Epithelial cell of esophagus (primary cell): ENCODE data around the gene KRTAP10-3.

Source experiments
- DNase-seq: peaks from one replicate; pipeline ENCODE4 v3.0.0; 2010; ENCODE audit warnings: low read depth
- H3K4me3 ChIP-seq: 2 replicates; pipeline ENCODE4 v1.5.1; 2011; ENCODE audit warnings: mild to moderate bottlenecking, low read length, control low read depth
- CTCF ChIP-seq: IDR thresholded peaks from 2 replicates; pipeline ENCODE4 v1.5.1; 2011; ENCODE audit warnings: low read depth, mild to moderate bottlenecking, low read length, control low read depth, inconsistent platforms; ENCODE audit not compliant: insufficient read depth; ENCODE audit errors: missing control alignments

The KRTAP10-3 gene

DNA sequence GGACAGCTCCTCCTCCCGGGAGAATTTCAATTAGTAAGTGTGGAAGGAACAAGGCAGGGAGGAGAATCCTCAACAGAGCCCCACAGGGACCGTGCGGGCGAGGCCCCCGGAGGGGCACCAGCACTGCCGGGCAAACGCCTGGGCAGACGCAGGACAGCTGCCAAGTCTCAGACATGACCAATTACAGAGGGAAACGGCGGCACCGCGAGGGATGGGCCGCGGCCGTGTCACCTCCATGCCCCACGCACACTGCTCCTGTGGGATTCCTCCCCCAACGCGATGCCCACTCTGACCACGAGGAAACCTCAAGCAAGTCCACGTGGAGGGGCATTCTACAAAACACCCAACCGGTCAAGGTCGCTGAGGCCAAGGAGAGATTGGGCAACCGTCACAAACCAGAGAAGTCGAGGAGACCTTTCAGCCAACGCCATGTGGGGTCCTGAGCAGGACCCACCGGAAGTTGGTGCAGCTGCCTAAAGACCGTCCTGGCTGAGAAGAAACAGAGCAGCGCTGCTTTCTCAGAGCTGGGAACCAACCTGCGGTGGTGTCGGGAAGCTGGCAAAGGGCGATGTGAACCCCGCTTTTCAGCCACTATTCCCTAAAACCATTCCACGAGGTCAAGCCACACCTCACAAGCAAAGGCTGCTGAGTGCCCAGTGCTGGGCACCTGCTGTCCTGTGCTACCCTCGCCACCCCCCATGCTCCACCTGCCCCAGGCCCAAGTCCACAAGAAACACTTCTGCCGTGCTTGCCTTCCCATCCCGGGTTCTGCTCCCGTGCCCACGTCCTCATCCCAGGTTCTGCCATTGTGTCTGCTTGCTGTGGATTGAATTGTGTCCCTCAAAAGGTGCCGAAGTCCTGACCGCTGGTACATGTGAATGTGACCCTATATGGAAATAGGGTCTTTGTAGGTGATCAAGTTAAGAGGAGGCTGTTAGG lies 13.5 kb upstream of the KRTAP10-3 start:
- DNase-seq: no peak
- no peak overlapping the region for H3K4me3 ChIP-seq
- no peak for TF ChIP-seq CTCF

- no peak for DNase-seq
- no peak overlapping the region for H3K4me3 ChIP-seq
- TF ChIP-seq CTCF: no peak
Observed at GRCh38 chr21:44571296-44571695, 12.7 kb upstream of the KRTAP10-3 start.

GRCh38 chr21:44569861-44570517 lies 11.4 kb upstream of the KRTAP10-3 start:
- TF ChIP-seq CTCF: no peak
- H3K4me3 ChIP-seq: no peak overlapping the region
- no peak for DNase-seq

DNA sequence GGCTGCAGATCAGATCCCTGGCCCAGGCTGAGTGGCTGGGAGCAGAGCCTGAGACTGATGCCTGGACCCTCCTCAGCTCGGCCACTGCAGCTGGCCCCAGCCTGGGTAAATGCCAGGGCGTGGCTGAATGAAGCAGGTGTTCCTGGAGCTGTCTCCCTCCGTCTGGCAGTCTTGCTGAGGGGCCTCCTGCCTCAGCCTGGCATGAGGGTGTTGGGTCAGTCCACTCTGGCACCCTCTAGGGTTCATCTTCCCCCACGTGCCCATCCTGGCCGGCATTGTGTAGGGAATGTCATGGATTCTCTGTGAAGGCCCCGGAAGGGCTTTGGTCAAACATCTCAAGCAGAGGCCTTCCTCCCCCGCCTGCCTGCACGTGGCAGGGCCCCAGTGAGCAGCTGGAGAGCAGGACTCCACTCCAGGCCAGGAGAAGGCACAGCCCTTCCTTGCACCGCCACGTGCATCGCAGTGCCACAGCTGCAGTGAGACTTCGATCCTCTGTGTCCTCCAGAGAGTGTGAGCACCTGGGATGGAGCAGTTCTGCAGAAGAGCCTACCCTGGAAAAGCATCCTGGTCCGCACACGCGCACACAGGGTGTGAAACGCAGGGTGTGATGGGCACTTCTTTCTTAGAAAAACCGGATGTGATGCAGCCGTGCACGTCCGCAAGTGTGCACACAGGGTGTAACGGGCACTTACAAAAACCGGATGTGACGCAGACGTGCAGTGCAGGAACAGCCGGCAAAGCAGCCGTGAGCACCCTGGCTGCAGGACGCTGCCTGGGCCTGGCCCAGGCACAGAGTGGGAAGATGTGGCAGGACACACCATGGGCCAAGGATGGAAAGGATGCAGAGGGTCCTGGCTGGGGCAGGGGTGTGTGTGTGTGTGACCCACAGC lies 10.3 kb upstream of the KRTAP10-3 start:
- no peak overlapping the region for H3K4me3 ChIP-seq
- no peak for DNase-seq
- TF ChIP-seq CTCF: no peak

- H3K4me3 ChIP-seq: no peak overlapping the region
- no peak for DNase-seq
- TF ChIP-seq CTCF: no peak
Observed at GRCh38 chr21:44568261-44568660, 9.7 kb upstream of the KRTAP10-3 start.

GRCh38 chr21:44567481-44568171 lies 9.0 kb upstream of the KRTAP10-3 start:
- H3K4me3 ChIP-seq: no peak overlapping the region
- TF ChIP-seq CTCF: no peak
- DNase-seq: no peak
